Measurements from ENCODE around the gene MYRIP. TPM values are rescaled to one million over a fixed set of nuclear protein-coding genes. Genes with fewer than 3 reads are reported as not detected.

MYRIP gene
- total and polyA plus RNA-seq, 2 of the 4 experiments (the other 2 are of a cell fraction), result not detected

DNA sequence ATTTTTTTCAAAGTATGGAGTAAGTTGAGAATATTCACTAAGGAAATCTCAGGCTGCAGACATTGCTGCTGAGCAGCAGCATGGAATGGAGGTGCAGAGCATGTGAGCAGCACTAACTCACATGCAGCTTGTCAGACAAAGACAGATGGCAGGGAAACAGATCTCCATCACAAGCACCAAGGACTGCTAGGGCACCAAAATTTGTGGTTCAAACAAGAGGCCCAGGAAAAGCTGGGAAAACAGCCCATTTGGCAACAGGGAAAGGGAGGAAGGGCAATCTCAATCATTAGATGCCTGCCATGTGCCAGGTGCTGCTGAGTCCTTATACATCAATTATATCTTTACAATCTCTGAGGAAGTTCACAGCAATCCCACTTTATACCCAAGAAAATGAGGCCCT, 452.9 kb downstream of the MYRIP start:
- intact Hi-C loops (cut with micrococcal nuclease), result no loop called here
- Histone ChIP-seq H2BK120ac (ENCODE audit: low read depth, low read length) (no peak overlapping the region), H4K20me1 (ENCODE audit: insufficient read depth, low read length) (no peaks in the 10 kb centered on the region), H2BK20ac (ENCODE audit: low read depth, low read length) (no peak overlapping the region), H3K9me1 (ENCODE audit: insufficient read depth, low read length) (no peaks in the 10 kb centered on the region), H2AFZ (replicated peaks; ENCODE audit: low read length, poor library complexity) (no peak overlapping the region), H2AK9ac (replicated peaks; ENCODE audit: low read depth, low read length, poor library complexity) (no peak overlapping the region), H3K9me3 (ENCODE audit: control insufficient read depth, insufficient read depth, low read length) (no peaks in the 10 kb centered on the region), H3K4me2 (ENCODE audit: low read depth, low read length) (no peak overlapping the region), H4K91ac (ENCODE audit: insufficient read depth, low read depth, low read length) (no peak overlapping the region), H3K27ac (ENCODE audit: insufficient read depth, low read length) (no peak overlapping the region), H3K18ac (ENCODE audit: low read depth, low read length) (no peak overlapping the region), H2BK15ac (ENCODE audit: low read depth, low read length) (no peak overlapping the region), H4K8ac (ENCODE audit: low read depth in 2 of 2, low read length in 2 of 2) (no peak overlapping the region), H3K27me3 (ENCODE audit: control insufficient read depth, insufficient read depth, low read length) (no peaks in the 10 kb centered on the region), H3K9ac (ENCODE audit: low read depth, low read length) (no peak overlapping the region), H3K56ac (ENCODE audit: extremely low read depth, insufficient read depth, low read length) (no peak overlapping the region), H3K23ac (ENCODE audit: low read depth, low read length) (no peak overlapping the region), H2BK5ac (ENCODE audit: low read depth, low read length, poor library complexity, severe bottlenecking) (no peak overlapping the region), H3K4ac (ENCODE audit: low read depth, low read length) (no peak overlapping the region), H3K36me3 (ENCODE audit: control insufficient read depth, insufficient read depth, low read length) (no peaks in the 10 kb centered on the region), H2AK5ac (ENCODE audit: low read depth, low read length) (no peak overlapping the region), H3K4me3 (ENCODE audit: insufficient read depth, low read depth, low read length) (no peak overlapping the region), H3K14ac (replicated peaks; ENCODE audit: low read depth, low read length) (no peak overlapping the region), H3K79me1 (ENCODE audit: low read depth in 1 of 2, low read length in 2 of 2) (no peaks in the 10 kb centered on the region), H4K5ac (ENCODE audit: low read depth, low read length) (no peak overlapping the region), H3K4me1 (ENCODE audit: control insufficient read depth, insufficient read depth, low read length) (no peaks in the 10 kb centered on the region)
- POLR2A ChIA-PET (ENCODE audit: unreplicated experiment), result no interaction called here
- in situ Hi-C loops (cut with MboI; ENCODE audit: low sequenced_read_pairs), result no loop called here
- ATAC-seq (ENCODE audit: low read depth) (no peak), DNase-seq (no peak)
- no peak for TF ChIP-seq SMC3 (IDR thresholded peaks at IDR 0.05; ENCODE audit: low read depth, low read length)
- TF ChIP-seq NFE2L2 (IDR thresholded peaks at IDR 0.05; ENCODE audit: low read depth, low read length), result no peak
- no peak for TF ChIP-seq CHD1 (IDR thresholded peaks at IDR 0.05; ENCODE audit: low read depth, low read length)
- no peak for TF ChIP-seq USF2 (IDR thresholded peaks at IDR 0.05; ENCODE audit: low read depth, low read length)
- TF ChIP-seq, protein P1, sequence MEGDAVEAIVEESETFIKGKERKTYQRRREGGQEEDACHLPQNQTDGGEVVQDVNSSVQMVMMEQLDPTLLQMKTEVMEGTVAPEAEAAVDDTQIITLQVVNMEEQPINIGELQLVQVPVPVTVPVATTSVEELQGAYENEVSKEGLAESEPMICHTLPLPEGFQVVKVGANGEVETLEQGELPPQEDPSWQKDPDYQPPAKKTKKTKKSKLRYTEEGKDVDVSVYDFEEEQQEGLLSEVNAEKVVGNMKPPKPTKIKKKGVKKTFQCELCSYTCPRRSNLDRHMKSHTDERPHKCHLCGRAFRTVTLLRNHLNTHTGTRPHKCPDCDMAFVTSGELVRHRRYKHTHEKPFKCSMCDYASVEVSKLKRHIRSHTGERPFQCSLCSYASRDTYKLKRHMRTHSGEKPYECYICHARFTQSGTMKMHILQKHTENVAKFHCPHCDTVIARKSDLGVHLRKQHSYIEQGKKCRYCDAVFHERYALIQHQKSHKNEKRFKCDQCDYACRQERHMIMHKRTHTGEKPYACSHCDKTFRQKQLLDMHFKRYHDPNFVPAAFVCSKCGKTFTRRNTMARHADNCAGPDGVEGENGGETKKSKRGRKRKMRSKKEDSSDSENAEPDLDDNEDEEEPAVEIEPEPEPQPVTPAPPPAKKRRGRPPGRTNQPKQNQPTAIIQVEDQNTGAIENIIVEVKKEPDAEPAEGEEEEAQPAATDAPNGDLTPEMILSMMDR (conservative IDR thresholded peaks at IDR 0.05; ENCODE audit: low read depth, low read length), result no peak
- no peak for TF ChIP-seq BHLHE40 (IDR thresholded peaks at IDR 0.05; ENCODE audit: low read depth, low read length)
- no peak for TF ChIP-seq MAZ (IDR thresholded peaks at IDR 0.05; ENCODE audit: borderline replicate concordance, low read depth, low read length)
- no TSS peak for BruUV-seq (replicated peaks)
- CTCF ChIA-PET, result no interaction called here
- dilution Hi-C loops (cut with HindIII; ENCODE audit: low sequenced_read_pairs, unreplicated experiment), result no loop called here
